ENCODE data around the gene CHAC2. TPM values are rescaled to one million over a fixed set of nuclear protein-coding genes. Genes with fewer than 3 reads are reported as not detected.

Gene CHAC2
- total and polyA plus RNA-seq, 4 experiments from 2014 or later, result 1.5 to 4.9 (median 2.6) TPM

- no peaks in the 10 kb centered on the region for H3K4me1 ChIP-seq (ENCODE audit: insufficient read depth, low read length)
- no peak overlapping the region for H3K4me3 ChIP-seq (ENCODE audit: low read length in 2 of 2)
- Mint-ChIP-seq H3K9me3 (no peaks in the 10 kb centered on the region), H3K4me1 (peaks cover 0 to 7% (median 3%) of the 10 kb centered on the region in 4 donors), H3K27ac (peak overlapping the region in 3 of 7 donors; percentile 9 to 37 (median 12)), H3K4me3 (no peak overlapping the region), H3K36me3 (peaks cover 38 to 54% of the 10 kb centered on the region in 2 donors), H3K27me3 (no peaks in the 10 kb centered on the region)
- CTCF ChIA-PET (ENCODE audit: partially characterized antibody), result interaction anchor here (0.8 kb wide), 1 partner anchor 25 kb away, joined by 3 read pairs; no protein-coding TSS in a partner anchor
- no peak for DNase-seq
- peaks cover 21% of the 10 kb centered on the region for H3K36me3 ChIP-seq (ENCODE audit: insufficient read depth, low read length)
- H3K27me3 ChIP-seq (ENCODE audit: insufficient read depth, low read length), result no peaks in the 10 kb centered on the region
- H3K9me3 ChIP-seq (ENCODE audit: control insufficient read depth in 1 of 2, low read length in 2 of 2), result no peaks in the 10 kb centered on the region
- POLR2A ChIA-PET (ENCODE audit: partially characterized antibody), result no interaction called here
- intact Hi-C loops (cut with micrococcal nuclease), result no loop called here
- no peak overlapping the region for H3K27ac ChIP-seq (ENCODE audit: low read depth, low read length)
Observed at GRCh38 chr2:53802617-53803151, 35.1 kb downstream of the CHAC2 start.

DNA sequence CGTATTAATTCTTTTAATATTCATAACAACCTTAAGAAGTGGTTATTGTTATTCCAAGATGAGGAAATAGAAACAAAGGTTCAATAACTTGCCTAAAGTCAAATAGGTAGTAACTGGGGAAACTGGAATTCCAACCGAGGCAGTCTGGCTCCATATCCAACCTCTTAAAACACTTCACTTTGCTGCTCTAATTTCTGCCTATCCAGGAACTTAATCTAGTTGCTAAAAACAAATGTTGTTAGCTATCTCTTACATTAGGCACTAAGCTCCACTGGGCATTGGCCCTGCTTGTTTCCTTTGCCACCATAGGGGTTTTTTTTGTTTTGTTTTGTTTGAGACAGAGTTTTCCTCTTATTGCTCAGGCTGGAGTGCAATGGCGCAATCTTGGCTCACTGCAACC lies 44.0 kb downstream of the CHAC2 start:
- ChIA-PET CTCF (ENCODE audit: partially characterized antibody) (no interaction called here), POLR2A (ENCODE audit: partially characterized antibody) (no interaction called here)
- H3K27ac ChIP-seq (ENCODE audit: low read depth, low read length), result no peak overlapping the region
- H3K27me3 Mint-ChIP-seq, result no peaks in the 10 kb centered on the region
- no peak overlapping the region for H3K4me3 Mint-ChIP-seq
- no peaks in the 10 kb centered on the region for H3K4me1 ChIP-seq (ENCODE audit: insufficient read depth, low read length)
- peaks cover 50 to 80% of the 10 kb centered on the region in 2 donors for H3K36me3 Mint-ChIP-seq
- H3K9me3 Mint-ChIP-seq, result no peaks in the 10 kb centered on the region
- intact Hi-C loops (cut with micrococcal nuclease), result no loop called here
- no peaks in the 10 kb centered on the region for H3K9me3 ChIP-seq (ENCODE audit: control insufficient read depth in 1 of 2, low read length in 2 of 2)
- no peak for DNase-seq
- H3K27ac Mint-ChIP-seq, result no peak overlapping the region
- peaks cover 64% of the 10 kb centered on the region for H3K36me3 ChIP-seq (ENCODE audit: insufficient read depth, low read length)
- no peaks in the 10 kb centered on the region for H3K27me3 ChIP-seq (ENCODE audit: insufficient read depth, low read length)
- H3K4me1 Mint-ChIP-seq, result peaks cover 0 to 3% (median 0%) of the 10 kb centered on the region in 4 donors
- no peak overlapping the region for H3K4me3 ChIP-seq (ENCODE audit: low read length in 2 of 2)

DNA sequence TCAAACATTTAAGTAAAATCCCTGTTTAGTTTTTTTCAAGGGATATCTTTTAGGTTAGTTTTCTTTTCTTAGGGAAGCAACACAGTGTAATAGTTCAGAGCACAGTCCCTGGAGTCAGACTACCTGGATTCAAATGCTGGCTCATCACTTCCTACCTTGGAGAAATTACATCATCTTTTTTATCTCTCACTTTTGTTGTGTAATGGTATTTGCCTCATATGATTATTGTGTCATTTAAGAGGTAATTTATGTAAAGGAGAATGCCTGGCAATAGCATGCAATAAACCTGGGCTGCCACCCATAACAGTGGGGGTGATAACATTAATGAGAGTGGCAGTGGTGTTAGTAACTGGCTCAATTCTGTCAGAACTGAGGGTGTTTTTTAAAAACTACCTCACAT lies 45.5 kb downstream of the CHAC2 start:
- Mint-ChIP-seq H3K36me3 (peaks cover 55 to 81% of the 10 kb centered on the region in 2 donors), H3K4me1 (no peaks in the 10 kb centered on the region), H3K9me3 (no peaks in the 10 kb centered on the region), H3K27ac (peak overlapping the region in 1 of 7 donors; percentile 71), H3K27me3 (no peaks in the 10 kb centered on the region), H3K4me3 (no peak overlapping the region)
- intact Hi-C loops (cut with micrococcal nuclease), result no loop called here
- Histone ChIP-seq H3K4me1 (ENCODE audit: insufficient read depth, low read length) (no peaks in the 10 kb centered on the region), H3K27me3 (ENCODE audit: insufficient read depth, low read length) (no peaks in the 10 kb centered on the region), H3K27ac (ENCODE audit: low read depth, low read length) (no peak overlapping the region), H3K9me3 (ENCODE audit: control insufficient read depth in 1 of 2, low read length in 2 of 2) (no peaks in the 10 kb centered on the region), H3K4me3 (ENCODE audit: low read length in 2 of 2) (no peak overlapping the region), H3K36me3 (ENCODE audit: insufficient read depth, low read length) (peaks cover 67% of the 10 kb centered on the region)
- no peak for DNase-seq
- POLR2A ChIA-PET (ENCODE audit: partially characterized antibody), result interaction anchor here (0.6 kb wide), 1 partner anchor 420 kb away, joined by 4 read pairs; no protein-coding TSS in a partner anchor
- CTCF ChIA-PET (ENCODE audit: partially characterized antibody), result no interaction called here

DNA sequence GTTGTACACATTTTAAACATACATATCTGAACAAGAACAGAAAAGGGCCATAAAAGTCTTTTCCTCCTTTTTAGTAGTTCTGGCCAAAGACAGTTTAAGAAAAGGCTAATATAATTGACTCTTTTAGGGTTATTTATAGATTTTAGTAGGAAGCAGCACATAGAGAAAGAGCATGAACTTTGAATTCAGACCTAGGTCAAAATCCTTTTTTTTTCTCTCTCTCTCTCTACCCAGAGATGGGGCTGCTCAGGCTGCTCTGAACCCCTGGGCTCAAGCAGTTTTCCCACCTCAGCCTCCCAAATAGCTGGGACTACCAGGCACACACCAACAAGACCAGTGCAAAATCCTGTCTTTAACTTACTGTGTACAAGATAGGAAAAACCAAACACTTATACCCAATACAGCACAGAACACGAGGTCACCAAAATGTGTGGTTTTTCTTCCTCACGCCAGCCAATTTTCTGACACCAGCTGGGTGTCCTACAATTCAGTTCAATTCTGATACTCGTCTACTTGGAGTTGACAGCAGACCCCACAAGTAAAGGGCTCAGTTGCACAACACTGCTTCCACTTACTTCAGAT lies 51.3 kb downstream of the CHAC2 start:
- H3K9me3 Mint-ChIP-seq, result no peaks in the 10 kb centered on the region
- peaks cover 31 to 43% of the 10 kb centered on the region in 2 donors for H3K36me3 Mint-ChIP-seq
- no peaks in the 10 kb centered on the region for H3K27me3 Mint-ChIP-seq
- H3K27ac Mint-ChIP-seq, result peak overlapping the region in 1 of 7 donors; percentile 53
- no peak overlapping the region for H3K4me3 Mint-ChIP-seq
- intact Hi-C loops (cut with micrococcal nuclease), result no loop called here
- no peak for DNase-seq
- Histone ChIP-seq H3K27ac (ENCODE audit: low read depth, low read length) (no peak overlapping the region), H3K27me3 (ENCODE audit: insufficient read depth, low read length) (no peaks in the 10 kb centered on the region), H3K4me1 (ENCODE audit: insufficient read depth, low read length) (no peaks in the 10 kb centered on the region), H3K9me3 (ENCODE audit: control insufficient read depth in 1 of 2, low read length in 2 of 2) (no peaks in the 10 kb centered on the region), H3K4me3 (ENCODE audit: low read length in 2 of 2) (no peak overlapping the region), H3K36me3 (ENCODE audit: insufficient read depth, low read length) (peaks cover 40% of the 10 kb centered on the region)
- CTCF ChIA-PET (ENCODE audit: partially characterized antibody), result no interaction called here
- no peaks in the 10 kb centered on the region for H3K4me1 Mint-ChIP-seq
- POLR2A ChIA-PET (ENCODE audit: partially characterized antibody), result no interaction called here

DNA sequence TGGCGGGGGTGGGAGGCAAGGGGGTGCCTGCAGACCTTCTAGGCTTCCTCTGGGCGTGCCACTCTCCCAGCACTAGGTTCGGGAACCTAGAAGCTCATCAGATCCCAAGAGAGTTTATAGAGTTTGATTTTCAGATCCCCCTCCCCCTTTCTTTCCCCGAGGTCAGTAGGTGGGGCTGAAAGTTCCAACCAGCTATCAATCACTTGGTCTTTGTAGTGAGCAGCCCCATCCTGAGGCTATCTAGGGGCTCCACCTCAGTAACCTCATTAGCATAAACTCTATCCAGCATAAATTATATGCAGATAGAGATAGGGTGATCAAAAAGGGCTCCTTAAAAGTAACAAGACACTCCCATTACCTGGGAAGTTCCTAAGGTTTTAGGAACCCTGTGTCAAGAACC lies 52.0 kb downstream of the CHAC2 start:
- Histone ChIP-seq H3K27ac (ENCODE audit: low read depth, low read length) (no peak overlapping the region), H3K27me3 (ENCODE audit: insufficient read depth, low read length) (no peaks in the 10 kb centered on the region)

GRCh38 chr2:53820048-53820447 lies 52.4 kb downstream of the CHAC2 start:
- peak overlapping the region in 2 of 7 donors; percentile 37 to 65 for H3K27ac Mint-ChIP-seq
- Histone ChIP-seq H3K4me1 (ENCODE audit: insufficient read depth, low read length) (no peaks in the 10 kb centered on the region), H3K36me3 (ENCODE audit: insufficient read depth, low read length) (peaks cover 40% of the 10 kb centered on the region), H3K4me3 (ENCODE audit: low read length in 2 of 2) (no peak overlapping the region), H3K9me3 (ENCODE audit: control insufficient read depth in 1 of 2, low read length in 2 of 2) (no peaks in the 10 kb centered on the region), H3K27ac (ENCODE audit: low read depth, low read length) (no peak overlapping the region), H3K27me3 (ENCODE audit: insufficient read depth, low read length) (no peaks in the 10 kb centered on the region)
- ChIA-PET CTCF (ENCODE audit: partially characterized antibody) (no interaction called here), POLR2A (ENCODE audit: partially characterized antibody) (no interaction called here)
- no peaks in the 10 kb centered on the region for H3K27me3 Mint-ChIP-seq
- intact Hi-C loops (cut with micrococcal nuclease), result no loop called here
- H3K36me3 Mint-ChIP-seq, result peaks cover 30 to 41% of the 10 kb centered on the region in 2 donors
- no peak overlapping the region for H3K4me3 Mint-ChIP-seq
- H3K4me1 Mint-ChIP-seq, result no peaks in the 10 kb centered on the region
- no peaks in the 10 kb centered on the region for H3K9me3 Mint-ChIP-seq
- DNase-seq, result no peak

More for the DNA sequence above, 52.0 kb downstream of the CHAC2 start:
- Mint-ChIP-seq H3K9me3 (no peaks in the 10 kb centered on the region), H3K36me3 (peaks cover 30 to 42% of the 10 kb centered on the region in 2 donors), H3K27ac (no peak overlapping the region), H3K4me3 (no peak overlapping the region), H3K4me1 (no peaks in the 10 kb centered on the region), H3K27me3 (no peaks in the 10 kb centered on the region)
- Histone ChIP-seq H3K36me3 (ENCODE audit: insufficient read depth, low read length) (peaks cover 40% of the 10 kb centered on the region), H3K4me3 (ENCODE audit: low read length in 2 of 2) (no peak overlapping the region), H3K4me1 (ENCODE audit: insufficient read depth, low read length) (no peaks in the 10 kb centered on the region), H3K9me3 (ENCODE audit: control insufficient read depth in 1 of 2, low read length in 2 of 2) (no peaks in the 10 kb centered on the region)
- CTCF ChIA-PET (ENCODE audit: partially characterized antibody), result no interaction called here
- intact Hi-C loops (cut with micrococcal nuclease), result no loop called here
- POLR2A ChIA-PET (ENCODE audit: partially characterized antibody), result no interaction called here
- DNase-seq, result no peak

- Histone ChIP-seq H3K36me3 (ENCODE audit: insufficient read depth, low read length) (peaks cover 34% of the 10 kb centered on the region), H3K4me1 (ENCODE audit: insufficient read depth, low read length) (no peaks in the 10 kb centered on the region), H3K27ac (ENCODE audit: low read depth, low read length) (no peak overlapping the region), H3K27me3 (ENCODE audit: insufficient read depth, low read length) (no peaks in the 10 kb centered on the region), H3K4me3 (ENCODE audit: low read length in 2 of 2) (no peak overlapping the region), H3K9me3 (ENCODE audit: control insufficient read depth in 1 of 2, low read length in 2 of 2) (no peaks in the 10 kb centered on the region)
- no peak for DNase-seq
- CTCF ChIA-PET (ENCODE audit: partially characterized antibody), result no interaction called here
- Mint-ChIP-seq H3K9me3 (no peaks in the 10 kb centered on the region), H3K4me1 (no peaks in the 10 kb centered on the region), H3K4me3 (no peak overlapping the region), H3K27me3 (no peaks in the 10 kb centered on the region), H3K36me3 (peaks cover 24 to 35% of the 10 kb centered on the region in 2 donors), H3K27ac (no peak overlapping the region)
- POLR2A ChIA-PET (ENCODE audit: partially characterized antibody), result no interaction called here
- intact Hi-C loops (cut with micrococcal nuclease), result no loop called here
Observed at GRCh38 chr2:53820711-53821110, 53.1 kb downstream of the CHAC2 start.
